ENCODE results near the gene NEDD4L.

DNA sequence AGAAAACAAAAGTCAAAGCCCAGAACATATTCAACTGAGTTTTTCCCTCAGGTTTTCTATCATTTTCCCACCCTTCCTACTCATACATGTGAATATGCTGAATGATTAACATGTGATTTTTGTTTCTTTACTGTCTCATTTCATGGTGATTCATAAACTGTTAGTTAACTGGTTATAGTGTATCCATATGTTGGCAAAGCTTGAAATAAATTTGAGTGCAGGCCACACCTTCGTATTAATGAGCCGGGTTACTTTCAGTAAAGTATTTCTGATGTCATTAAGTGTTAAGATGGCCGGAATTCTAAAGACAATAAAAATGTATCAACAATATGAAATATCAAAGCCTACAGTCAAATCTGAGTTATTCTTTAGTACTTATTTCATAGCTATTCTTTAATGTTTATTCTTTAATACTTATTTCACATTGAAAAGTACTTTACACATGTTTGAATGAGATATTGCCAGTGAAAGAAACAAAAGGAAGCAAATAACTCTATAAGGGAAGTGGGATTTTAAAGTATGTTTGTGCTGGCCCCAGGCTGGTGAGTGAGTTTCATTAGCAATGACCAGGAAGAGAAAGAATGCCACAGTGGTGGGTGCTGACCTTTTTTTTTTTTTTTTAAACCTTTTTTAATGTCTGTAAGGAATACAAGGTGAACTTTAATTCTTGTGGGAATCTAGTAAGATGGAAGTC, 178.6 kb downstream of the NEDD4L start:
- TF ChIP-seq, protein P1, sequence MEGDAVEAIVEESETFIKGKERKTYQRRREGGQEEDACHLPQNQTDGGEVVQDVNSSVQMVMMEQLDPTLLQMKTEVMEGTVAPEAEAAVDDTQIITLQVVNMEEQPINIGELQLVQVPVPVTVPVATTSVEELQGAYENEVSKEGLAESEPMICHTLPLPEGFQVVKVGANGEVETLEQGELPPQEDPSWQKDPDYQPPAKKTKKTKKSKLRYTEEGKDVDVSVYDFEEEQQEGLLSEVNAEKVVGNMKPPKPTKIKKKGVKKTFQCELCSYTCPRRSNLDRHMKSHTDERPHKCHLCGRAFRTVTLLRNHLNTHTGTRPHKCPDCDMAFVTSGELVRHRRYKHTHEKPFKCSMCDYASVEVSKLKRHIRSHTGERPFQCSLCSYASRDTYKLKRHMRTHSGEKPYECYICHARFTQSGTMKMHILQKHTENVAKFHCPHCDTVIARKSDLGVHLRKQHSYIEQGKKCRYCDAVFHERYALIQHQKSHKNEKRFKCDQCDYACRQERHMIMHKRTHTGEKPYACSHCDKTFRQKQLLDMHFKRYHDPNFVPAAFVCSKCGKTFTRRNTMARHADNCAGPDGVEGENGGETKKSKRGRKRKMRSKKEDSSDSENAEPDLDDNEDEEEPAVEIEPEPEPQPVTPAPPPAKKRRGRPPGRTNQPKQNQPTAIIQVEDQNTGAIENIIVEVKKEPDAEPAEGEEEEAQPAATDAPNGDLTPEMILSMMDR (conservative IDR thresholded peaks at IDR 0.05; ENCODE audit: low read length): no peak
- TF ChIP-seq EZH2phosphoT487 (IDR thresholded peaks at IDR 0.05; ENCODE audit: borderline replicate concordance, low read depth, low read length): no peak

Data from OCI-LY7 (cell line).